LNCAP (cell line): Measurements from ENCODE around the gene MRAP.

Source experiments
- TF ChIP-seq, protein P1 (sequence below): fragments of 450-650 bp; IDR thresholded peaks from 2 replicates; pipeline ENCODE4 v1.5.1; 2017; ENCODE audit warnings: mild to moderate bottlenecking

Gene MRAP

DNA sequence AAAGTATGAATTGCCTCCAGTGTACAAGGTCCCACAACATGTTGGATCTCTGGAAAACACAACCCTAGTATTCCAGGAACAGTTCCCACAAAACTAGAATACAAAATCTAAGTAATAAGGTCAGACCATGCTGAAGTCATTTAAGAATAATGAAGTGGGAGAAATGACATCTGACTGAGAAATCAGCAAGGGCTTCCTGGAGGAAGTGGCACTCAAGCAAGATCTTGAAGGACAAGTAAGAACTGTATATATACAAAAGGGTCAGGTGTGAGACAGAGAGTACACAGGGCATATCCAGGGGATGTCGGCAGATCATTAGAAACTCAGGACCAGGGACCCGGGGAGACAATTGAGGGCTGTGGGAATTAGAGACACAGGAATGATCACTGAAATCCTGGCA is 38.5 kb upstream of the MRAP start:
- TF ChIP-seq, protein P1, sequence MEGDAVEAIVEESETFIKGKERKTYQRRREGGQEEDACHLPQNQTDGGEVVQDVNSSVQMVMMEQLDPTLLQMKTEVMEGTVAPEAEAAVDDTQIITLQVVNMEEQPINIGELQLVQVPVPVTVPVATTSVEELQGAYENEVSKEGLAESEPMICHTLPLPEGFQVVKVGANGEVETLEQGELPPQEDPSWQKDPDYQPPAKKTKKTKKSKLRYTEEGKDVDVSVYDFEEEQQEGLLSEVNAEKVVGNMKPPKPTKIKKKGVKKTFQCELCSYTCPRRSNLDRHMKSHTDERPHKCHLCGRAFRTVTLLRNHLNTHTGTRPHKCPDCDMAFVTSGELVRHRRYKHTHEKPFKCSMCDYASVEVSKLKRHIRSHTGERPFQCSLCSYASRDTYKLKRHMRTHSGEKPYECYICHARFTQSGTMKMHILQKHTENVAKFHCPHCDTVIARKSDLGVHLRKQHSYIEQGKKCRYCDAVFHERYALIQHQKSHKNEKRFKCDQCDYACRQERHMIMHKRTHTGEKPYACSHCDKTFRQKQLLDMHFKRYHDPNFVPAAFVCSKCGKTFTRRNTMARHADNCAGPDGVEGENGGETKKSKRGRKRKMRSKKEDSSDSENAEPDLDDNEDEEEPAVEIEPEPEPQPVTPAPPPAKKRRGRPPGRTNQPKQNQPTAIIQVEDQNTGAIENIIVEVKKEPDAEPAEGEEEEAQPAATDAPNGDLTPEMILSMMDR, result no peak

DNA sequence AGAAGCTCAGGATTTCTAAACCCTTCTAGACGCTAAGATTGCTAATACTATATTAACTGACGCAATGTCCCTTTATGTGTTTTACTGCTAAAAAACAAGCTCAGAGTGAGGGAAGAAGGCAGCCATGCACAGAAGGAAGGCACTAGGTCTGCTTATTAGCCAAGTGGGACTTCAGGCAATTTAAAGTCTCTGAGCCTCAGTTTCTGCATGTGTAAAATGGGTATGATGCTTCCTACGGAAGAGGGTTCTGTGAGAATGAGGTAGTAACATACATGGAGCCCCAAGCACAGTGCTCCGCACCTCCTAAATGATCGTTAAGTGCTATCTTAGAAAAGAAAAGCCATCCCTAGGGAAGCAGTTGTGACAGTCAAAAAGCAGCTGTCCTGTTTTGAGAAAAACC is 36.7 kb upstream of the MRAP start:
- TF ChIP-seq, protein P1, result no peak

DNA sequence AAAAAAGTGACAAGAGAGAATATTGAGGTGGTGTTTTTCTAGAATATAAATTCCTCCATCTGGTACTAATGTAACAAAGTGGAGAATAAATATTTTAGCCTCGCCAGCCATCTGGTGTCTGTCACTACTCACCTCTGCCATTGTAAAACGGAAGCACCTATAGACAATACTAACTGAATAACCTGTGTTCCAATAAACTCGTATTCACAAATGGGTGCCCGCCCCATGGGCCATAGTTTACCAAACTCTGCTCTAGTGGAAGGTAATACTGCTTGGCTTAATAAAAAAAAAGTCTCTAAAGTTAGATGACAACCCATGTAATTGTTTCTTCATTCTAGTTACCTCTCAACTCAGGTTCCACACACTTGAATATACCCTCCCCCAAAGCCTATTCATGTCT is 27.9 kb upstream of the MRAP start:
- TF ChIP-seq, protein P1, result no peak

DNA sequence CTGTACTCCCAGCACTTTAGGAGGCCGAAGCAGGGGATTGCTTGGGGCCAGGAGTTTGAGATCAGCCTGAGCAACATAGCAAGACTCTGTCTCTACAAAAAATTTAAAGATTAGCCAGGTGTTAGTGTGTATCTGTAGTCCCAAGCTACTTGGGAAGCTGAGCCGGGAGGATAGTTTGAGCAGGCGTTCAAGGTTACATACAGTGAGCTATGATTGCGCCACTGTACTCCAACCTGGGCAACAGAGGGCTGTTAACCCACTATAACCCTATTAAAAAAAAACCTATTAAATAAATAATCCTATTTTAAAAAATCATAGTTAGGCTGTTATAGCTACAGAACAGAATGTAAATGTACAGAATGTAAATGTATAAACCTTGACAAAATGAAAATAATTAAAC is 22.0 kb upstream of the MRAP start:
- TF ChIP-seq, protein P1, result no peak

DNA sequence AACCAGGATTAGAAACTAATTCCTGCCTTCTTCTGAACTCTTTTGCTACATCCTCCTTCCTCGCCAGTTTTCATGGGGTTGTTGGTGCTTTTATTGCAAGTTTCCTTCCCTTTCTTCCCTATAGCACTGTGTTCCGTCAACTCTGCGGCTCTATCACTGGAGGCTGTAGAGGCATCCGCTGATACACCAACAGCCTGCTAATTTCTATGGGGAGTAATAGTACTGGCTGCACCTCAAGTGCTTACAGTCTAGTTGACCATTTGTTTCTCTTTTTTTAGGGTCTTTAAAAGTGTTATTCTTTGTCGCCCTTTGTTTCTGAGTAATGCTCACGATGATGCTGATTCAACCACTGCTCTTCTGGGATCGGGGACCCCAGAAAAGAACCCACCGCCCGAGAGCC is 20.6 kb upstream of the MRAP start:
- TF ChIP-seq, protein P1, result no peak

DNA sequence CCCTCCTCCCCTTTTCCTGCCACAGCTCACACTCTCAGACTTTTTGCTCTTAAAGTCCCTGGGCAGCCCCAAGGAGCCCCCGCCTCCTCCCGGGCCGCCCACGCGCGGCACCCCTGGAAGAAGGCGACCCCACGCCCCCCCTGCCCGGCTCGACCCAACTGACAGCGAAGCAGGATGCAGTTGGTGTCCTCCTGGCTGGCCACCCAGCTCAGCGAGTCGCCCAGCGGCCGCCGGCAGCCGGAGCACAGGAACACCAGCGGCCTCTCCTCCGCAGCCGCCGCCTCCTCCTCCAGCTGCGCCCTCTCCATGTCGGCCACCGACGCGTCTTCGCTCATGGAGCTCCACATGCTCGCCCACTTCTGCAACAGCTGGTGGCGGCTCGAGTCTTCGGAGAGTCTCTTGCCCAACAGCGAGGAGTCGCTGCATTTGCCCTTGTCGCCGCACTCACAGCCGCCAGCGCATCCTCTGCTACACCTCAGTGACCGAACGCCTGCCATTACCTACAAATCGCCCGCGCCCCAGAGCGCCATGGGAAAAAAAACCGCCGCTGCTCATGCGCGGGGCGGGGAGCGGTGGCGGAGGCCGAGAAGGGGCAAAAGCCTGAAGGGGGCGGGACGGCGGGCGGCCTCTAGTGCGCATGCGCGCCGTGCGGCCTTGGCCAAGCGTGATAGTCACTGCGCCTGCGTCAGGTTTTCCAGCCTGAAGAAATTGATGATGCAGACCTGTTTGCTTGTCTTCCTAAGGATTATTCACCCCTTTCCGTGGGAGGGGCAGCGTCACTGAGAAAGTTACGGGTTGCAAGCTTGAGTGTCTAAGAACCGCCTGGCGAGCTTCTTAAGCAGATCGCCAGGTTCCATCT is 19.9 kb upstream of the MRAP start, which contains the start of gene MIS18A:
Gene MIS18A (minus strand): TSS at position 532 of the 859 bp plus-strand sequence. CDS start 35 bp downstream, at position 497.
- TF ChIP-seq, protein P1, result no peak

DNA sequence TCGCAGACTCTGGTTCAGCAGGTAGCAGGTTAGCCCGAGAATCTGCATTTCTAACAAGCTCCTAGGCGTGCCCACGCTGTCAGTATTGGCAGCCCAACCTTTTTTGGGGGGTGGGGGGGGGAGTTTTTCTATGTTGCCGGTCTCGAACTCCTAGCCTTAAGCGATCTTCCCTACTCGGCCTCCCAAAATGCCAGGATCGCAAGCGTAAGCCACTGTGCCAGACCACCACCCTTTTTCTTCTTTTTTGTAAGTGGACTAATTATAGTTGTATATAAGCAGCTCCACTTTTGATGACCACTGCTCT is 19.3 kb upstream of the MRAP start:
- TF ChIP-seq, protein P1, result no peak
